ENCODE data around the gene SLC7A8. TPM values are rescaled to one million over a fixed set of nuclear protein-coding genes. Genes with fewer than 3 reads are reported as not detected.
A peak's percentile ranks its signal among the peaks of the same experiment; 100 is the strongest.

The SLC7A8 gene
- total RNA-seq, 1 donor, result 2.2 TPM

DNA sequence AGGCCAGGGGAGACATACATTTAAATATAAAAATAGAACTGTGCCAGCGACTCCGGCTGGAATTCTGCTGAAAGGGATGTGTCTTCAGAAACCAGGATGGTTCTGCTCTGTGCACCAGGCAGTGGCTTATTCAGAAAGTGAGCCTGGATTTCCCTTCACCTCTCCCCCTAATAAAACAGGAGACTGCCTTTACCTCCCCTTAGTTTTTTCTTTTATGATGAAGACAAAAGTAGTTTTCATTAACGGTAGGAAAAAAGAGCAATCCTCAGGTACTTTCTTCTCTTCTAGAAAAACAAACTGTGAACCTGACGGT is 346 bp downstream of the SLC7A8 start:
- no peak for DNase-seq (ENCODE audit: low read depth in 2 of 3, low spot score in 2 of 3)

GRCh38 chr14:23182372-23183157 is 895 bp downstream of the SLC7A8 start:
- peak in 2 of 3 donors; percentile 27 to 39 for DNase-seq (ENCODE audit: low read depth in 2 of 3, low spot score in 2 of 3)

- DNase-seq (ENCODE audit: low read depth in 2 of 3, low spot score in 2 of 3), result no peak
Observed at GRCh38 chr14:23181946-23182345, 1.5 kb downstream of the SLC7A8 start.

DNA sequence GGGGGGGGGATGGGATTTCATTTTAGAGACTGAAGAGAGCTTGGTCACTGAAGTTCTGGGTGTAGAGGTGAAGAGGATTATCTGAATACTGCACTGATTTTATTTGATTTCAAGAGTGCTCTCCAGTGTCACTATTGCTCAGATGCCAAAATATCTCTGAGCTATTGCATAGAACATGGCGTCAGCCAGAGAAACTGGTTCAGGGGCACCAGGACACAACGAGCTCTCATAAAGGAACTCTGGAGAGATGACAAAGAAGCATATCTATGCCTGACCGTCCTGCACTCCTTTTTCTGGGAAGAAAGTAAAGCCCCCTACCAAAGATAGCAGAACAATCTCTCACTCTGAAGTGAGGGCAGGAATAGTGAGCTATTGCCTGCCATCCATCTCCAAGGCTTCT is 2.0 kb downstream of the SLC7A8 start:
- DNase-seq (ENCODE audit: low read depth in 2 of 3, low spot score in 2 of 3), result no peak

- peak in 2 of 3 donors; percentile 61 to 75 for DNase-seq (ENCODE audit: low read depth in 2 of 3, low spot score in 2 of 3)
Observed at GRCh38 chr14:23177181-23177580, 6.3 kb downstream of the SLC7A8 start.

GRCh38 chr14:23175823-23176222 is 7.6 kb downstream of the SLC7A8 start:
- no peak for DNase-seq (ENCODE audit: low read depth in 2 of 3, low spot score in 2 of 3)

- DNase-seq (ENCODE audit: low read depth in 2 of 3, low spot score in 2 of 3), result no peak
Observed at GRCh38 chr14:23174296-23175184, 8.9 kb downstream of the SLC7A8 start.

GRCh38 chr14:23173796-23174195 is 9.7 kb downstream of the SLC7A8 start:
- DNase-seq (ENCODE audit: low read depth in 2 of 3, low spot score in 2 of 3), result no peak

- DNase-seq (ENCODE audit: low read depth in 2 of 3, low spot score in 2 of 3), result no peak
Observed at GRCh38 chr14:23173031-23173430, 10.4 kb downstream of the SLC7A8 start.

DNA sequence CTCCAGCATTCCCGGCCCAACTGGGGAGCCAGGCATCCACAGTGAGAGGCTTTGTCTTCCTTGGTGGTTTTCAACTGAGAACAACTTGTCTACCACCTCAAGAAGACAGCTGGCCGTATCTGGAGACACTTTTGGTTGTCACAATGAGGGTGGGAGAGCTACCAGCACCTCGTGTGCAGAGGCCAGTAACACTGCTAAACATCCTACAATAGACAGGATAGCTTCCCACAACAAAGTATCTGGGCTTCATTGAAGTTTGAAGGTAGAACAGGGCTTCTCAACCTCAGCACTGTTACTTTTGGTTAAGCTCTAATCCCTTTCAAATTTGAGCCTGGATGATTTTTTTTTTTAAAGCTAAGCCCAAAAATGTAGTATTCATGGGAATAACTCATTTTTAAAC is 10.9 kb downstream of the SLC7A8 start:
- no peak for DNase-seq (ENCODE audit: low read depth in 2 of 3, low spot score in 2 of 3)

DNA sequence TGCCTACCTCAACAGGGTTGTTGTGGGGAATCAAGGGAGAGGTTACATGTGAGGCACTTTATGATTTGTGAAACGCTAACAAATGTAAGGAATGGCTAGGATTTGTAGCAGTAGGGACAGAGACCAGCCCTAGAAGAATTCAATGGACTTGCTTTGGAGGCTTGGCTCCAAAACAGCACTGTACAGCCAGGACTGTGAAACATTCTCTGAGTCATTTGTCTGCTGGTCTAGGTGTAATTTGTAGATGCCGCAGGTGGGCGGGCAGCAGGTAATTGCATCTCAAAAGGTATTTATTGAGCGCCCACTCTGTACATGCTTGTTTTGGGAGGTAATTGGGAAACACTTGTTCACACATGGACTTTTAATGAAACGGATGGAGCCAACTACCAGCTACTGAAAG is 11.4 kb downstream of the SLC7A8 start:
- no peak for DNase-seq (ENCODE audit: low read depth in 2 of 3, low spot score in 2 of 3)

- no peak for DNase-seq (ENCODE audit: low read depth in 2 of 3, low spot score in 2 of 3)
Observed at GRCh38 chr14:23171222-23171975, 12.1 kb downstream of the SLC7A8 start.

GRCh38 chr14:23169622-23170021 is 13.8 kb downstream of the SLC7A8 start:
- no peak for DNase-seq (ENCODE audit: low read depth in 2 of 3, low spot score in 2 of 3)

DNA sequence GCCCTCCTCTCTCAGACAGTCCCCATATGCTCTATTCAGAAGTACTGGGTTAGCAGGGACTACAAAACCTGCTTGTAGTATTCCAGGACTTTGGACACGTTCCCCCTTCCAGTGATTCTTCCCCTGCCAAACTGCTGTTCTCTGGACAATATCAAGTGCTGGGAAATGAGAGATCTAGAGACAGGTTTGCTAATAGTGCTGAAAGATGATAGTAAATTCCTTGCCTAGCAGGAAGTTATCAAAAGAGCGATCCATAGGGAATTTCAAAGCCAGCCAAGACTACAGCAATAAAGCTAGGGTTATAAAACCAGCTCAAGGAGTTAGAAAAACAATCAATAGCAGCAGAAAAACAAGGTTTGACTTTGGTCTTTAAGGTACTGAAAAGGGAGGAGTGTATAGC is 15.2 kb downstream of the SLC7A8 start:
- DNase-seq (ENCODE audit: low read depth in 2 of 3, low spot score in 2 of 3), result no peak

GRCh38 chr14:23167116-23167847 is 16.2 kb downstream of the SLC7A8 start:
- DNase-seq (ENCODE audit: low read depth in 2 of 3, low spot score in 2 of 3), result no peak

GRCh38 chr14:23164949-23165348 is 18.5 kb downstream of the SLC7A8 start:
- no peak for DNase-seq (ENCODE audit: low read depth in 2 of 3, low spot score in 2 of 3)

- no peak for DNase-seq (ENCODE audit: low read depth in 2 of 3, low spot score in 2 of 3)
Observed at GRCh38 chr14:23164250-23164649, 19.2 kb downstream of the SLC7A8 start.

GRCh38 chr14:23163830-23164229 is 19.6 kb downstream of the SLC7A8 start:
- no peak for DNase-seq (ENCODE audit: low read depth in 2 of 3, low spot score in 2 of 3)

GRCh38 chr14:23162800-23163199 is 20.7 kb downstream of the SLC7A8 start:
- no peak for DNase-seq (ENCODE audit: low read depth in 2 of 3, low spot score in 2 of 3)

DNA sequence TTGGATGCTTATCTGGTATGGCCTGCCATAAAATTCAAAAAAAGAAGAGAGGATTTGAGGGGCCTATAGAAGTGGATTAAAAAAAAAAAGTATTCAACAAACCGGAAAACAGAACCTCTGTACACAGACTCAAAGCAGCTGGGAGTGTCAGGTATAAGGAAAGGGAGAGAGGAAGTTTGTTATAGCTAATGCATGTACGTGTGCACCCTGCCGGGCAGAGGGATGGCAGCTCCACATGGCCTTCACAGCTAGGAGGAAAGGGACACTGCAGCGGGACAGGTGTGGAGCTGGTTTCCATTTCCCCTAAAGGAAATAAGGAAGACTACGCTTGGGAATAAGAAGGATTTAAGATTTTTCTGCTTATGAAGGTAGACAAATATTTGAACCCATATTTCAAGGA is 21.5 kb downstream of the SLC7A8 start:
- DNase-seq (ENCODE audit: low read depth in 2 of 3, low spot score in 2 of 3), result no peak
